Fibroblast of lung (primary cell): Measurements from ENCODE around the gene PJA1. TPM values are rescaled to one million over a fixed set of nuclear protein-coding genes. Genes with fewer than 3 reads are reported as not detected.

ENCODE experiments used
- DNase-seq, 2 donors: peaks; one replicate each; pipeline versions ENCODE4 v3.0.0 to v3.0.0-alpha.2; 2010; ENCODE audit warnings: low read depth in 2 of 2
- H2AFZ ChIP-seq: 2 replicates; pipeline ENCODE4 v1.5.1; 2012; ENCODE audit warnings: low read length, control low read depth, inconsistent platforms
- H3K27ac ChIP-seq: 2 replicates; pipeline ENCODE4 v1.5.1; 2011; ENCODE audit warnings: low read length, control low read depth; ENCODE audit not compliant: insufficient read depth
- H3K27me3 ChIP-seq: 2 replicates; pipeline ENCODE4 v1.5.1; 2011; ENCODE audit warnings: mild to moderate bottlenecking, low read length; ENCODE audit not compliant: control insufficient read depth, insufficient read depth
- H3K36me3 ChIP-seq: 2 replicates; pipeline ENCODE4 v1.5.1; 2011; ENCODE audit warnings: low read length; ENCODE audit not compliant: control insufficient read depth, insufficient read depth
- H3K4me1 ChIP-seq: 2 replicates; pipeline ENCODE4 v1.5.1; 2011; ENCODE audit warnings: low read length; ENCODE audit not compliant: control insufficient read depth, insufficient read depth; ENCODE audit errors: extremely low read depth
- H3K4me2 ChIP-seq: 2 replicates; pipeline ENCODE4 v1.5.1; 2011; ENCODE audit warnings: low read length, control low read depth; ENCODE audit not compliant: insufficient read depth; ENCODE audit errors: extremely low read depth
- H3K4me3 ChIP-seq, 4 experiments: fragments of 200-600 bp in 1 of 4; sonication (generic) in 1 of 4; replicated peaks in 1 of 4; 2 replicates each; pipeline ENCODE4 v1.5.1; 2011 to 2016; ENCODE audit warnings: low read length in 4 of 4, low read depth in 3 of 4, mild to moderate bottlenecking in 3 of 4, control low read depth in 2 of 4, inconsistent platforms in 1 of 4, mixed read lengths in 1 of 4; ENCODE audit not compliant: insufficient read depth in 1 of 4; ENCODE audit errors: control extremely low read depth in 1 of 4
- H3K79me2 ChIP-seq: 2 replicates; pipeline ENCODE4 v1.5.1; 2012; ENCODE audit warnings: mild to moderate bottlenecking, low read length, inconsistent platforms; ENCODE audit not compliant: control insufficient read depth, insufficient read depth
- H3K9ac ChIP-seq: 2 replicates; pipeline ENCODE4 v1.5.1; 2011; ENCODE audit warnings: mild to moderate bottlenecking, low read length, control low read depth; ENCODE audit not compliant: insufficient read depth
- H3K9me3 ChIP-seq: 2 replicates; pipeline ENCODE4 v1.5.1; 2012; ENCODE audit warnings: low read depth, low read length; ENCODE audit not compliant: control insufficient read depth, insufficient read depth
- H4K20me1 ChIP-seq: 2 replicates; pipeline ENCODE4 v1.5.1; 2011; ENCODE audit warnings: low read length; ENCODE audit not compliant: control insufficient read depth, insufficient read depth; ENCODE audit errors: extremely low read depth
- EZH2 ChIP-seq: IDR thresholded peaks from 2 replicates; pipeline ENCODE4 v1.5.1; 2012; ENCODE audit warnings: low read length, control low read depth, mild to moderate bottlenecking; ENCODE audit errors: missing control alignments
- polyA plus RNA-seq, 2 donors: library from polyadenylated mRNA; depleted of rRNA in 1 of 2; stranded (reverse) in 1 of 2; unstranded in 1 of 2; fragments of >200 nt; gene quantifications; 2 replicates each; pipeline ENCODE4 v1.2.1, GENCODE V29; 2011 to 2012; ENCODE audit warnings: missing spikeins in 1 of 2
- total RNA-seq: library from RNA; depleted of rRNA; stranded (reverse); fragments of >200 nt; gene quantifications from 2 replicates; pipeline ENCODE4 v1.2.1, GENCODE V29; 2014
- TF ChIP-seq, protein P1 (sequence below), 2 donors: IDR thresholded peaks in 1 of 2; conservative IDR thresholded peaks in 1 of 2; 1 replicate in 1 of 2; 2 replicates in 1 of 2; pipeline ENCODE4 v1.5.1; 2011 to 2012; ENCODE audit warnings: low read length in 2 of 2, control low read depth in 1 of 2, inconsistent platforms in 1 of 2, low read depth in 1 of 2, mild to moderate bottlenecking in 1 of 2

The PJA1 gene
- total and polyA plus RNA-seq, 2 donors (not counting 1 experiment from before 2014, with no cell fraction given) = 24.7 to 28.2 TPM

DNA sequence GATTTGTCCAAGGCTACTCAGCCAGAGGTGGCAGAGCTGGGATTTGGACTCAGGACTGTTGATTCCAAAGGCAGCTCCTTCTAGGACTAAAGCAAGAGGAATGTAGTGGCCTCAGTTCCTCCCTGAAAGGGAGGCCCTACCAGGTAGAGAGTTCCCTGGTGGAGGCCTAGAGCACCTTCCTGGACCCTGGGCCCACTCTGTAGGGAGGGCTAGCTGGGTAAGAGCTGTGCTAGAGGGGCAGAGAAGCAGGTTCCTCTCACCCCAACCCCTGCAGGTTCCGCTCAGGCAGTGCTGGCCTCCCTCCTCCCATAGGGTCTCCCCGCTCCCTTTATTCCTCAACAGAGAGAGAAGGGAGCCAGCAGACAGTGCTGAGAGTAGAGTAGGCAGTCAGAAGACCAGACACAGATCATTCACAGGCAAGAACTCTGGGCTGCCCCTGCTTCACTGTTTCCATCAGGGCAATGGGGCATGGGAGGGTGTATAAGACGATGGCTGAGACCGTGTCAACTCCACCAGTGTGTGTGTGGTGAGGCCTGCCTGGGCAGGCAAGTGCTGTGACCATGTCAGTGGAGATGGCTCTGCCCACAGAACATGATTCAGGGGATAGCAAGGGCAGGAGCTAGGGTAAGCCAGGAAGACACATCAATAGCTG, 12.4 kb upstream of the PJA1 start:
- no peak for TF ChIP-seq EZH2
- TF ChIP-seq, protein P1, sequence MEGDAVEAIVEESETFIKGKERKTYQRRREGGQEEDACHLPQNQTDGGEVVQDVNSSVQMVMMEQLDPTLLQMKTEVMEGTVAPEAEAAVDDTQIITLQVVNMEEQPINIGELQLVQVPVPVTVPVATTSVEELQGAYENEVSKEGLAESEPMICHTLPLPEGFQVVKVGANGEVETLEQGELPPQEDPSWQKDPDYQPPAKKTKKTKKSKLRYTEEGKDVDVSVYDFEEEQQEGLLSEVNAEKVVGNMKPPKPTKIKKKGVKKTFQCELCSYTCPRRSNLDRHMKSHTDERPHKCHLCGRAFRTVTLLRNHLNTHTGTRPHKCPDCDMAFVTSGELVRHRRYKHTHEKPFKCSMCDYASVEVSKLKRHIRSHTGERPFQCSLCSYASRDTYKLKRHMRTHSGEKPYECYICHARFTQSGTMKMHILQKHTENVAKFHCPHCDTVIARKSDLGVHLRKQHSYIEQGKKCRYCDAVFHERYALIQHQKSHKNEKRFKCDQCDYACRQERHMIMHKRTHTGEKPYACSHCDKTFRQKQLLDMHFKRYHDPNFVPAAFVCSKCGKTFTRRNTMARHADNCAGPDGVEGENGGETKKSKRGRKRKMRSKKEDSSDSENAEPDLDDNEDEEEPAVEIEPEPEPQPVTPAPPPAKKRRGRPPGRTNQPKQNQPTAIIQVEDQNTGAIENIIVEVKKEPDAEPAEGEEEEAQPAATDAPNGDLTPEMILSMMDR (conservative IDR thresholded peaks at IDR 0.05 in 1 of 2, IDR thresholded peaks at IDR 0.05 in 1 of 2; ENCODE audit: low read depth in 1 of 2, low read length in 2 of 2) = no peak
- no peak overlapping the region for H3K27ac ChIP-seq
- H3K4me2 ChIP-seq = no peak overlapping the region
- H3K27me3 ChIP-seq = peaks cover 3% of the 10 kb centered on the region
- H2AFZ ChIP-seq = no peak overlapping the region
- H3K36me3 ChIP-seq = no peaks in the 10 kb centered on the region
- DNase-seq = no peak
- H3K9me3 ChIP-seq = no peaks in the 10 kb centered on the region
- no peaks in the 10 kb centered on the region for H4K20me1 ChIP-seq
- H3K9ac ChIP-seq = no peak overlapping the region
- no peaks in the 10 kb centered on the region for H3K4me1 ChIP-seq
- no peak overlapping the region for H3K4me3 ChIP-seq
- no peaks in the 10 kb centered on the region for H3K79me2 ChIP-seq

DNA sequence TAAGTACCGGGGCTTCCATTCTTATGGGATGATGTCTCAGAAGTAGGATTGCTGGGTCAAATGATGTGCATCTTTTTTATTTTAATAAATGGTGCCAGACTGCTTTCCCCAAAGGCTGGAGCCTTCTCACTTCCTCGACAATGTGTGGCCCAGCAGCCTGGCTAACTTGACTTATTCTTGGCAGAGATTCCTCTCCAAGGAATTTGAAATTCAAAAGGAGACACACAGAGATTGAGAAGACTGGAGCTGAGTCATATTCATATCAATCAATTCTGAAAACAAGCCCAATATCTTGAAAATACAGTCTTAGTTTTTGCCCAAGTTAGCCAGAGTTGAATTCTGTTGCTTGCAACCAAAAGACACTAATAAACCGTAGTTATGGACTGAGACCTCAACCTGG, 10.8 kb upstream of the PJA1 start:
- TF ChIP-seq, protein P1 (conservative IDR thresholded peaks at IDR 0.05 in 1 of 2, IDR thresholded peaks at IDR 0.05 in 1 of 2; ENCODE audit: low read depth in 1 of 2, low read length in 2 of 2) = no peak
- TF ChIP-seq EZH2 = no peak
- no peak overlapping the region for H3K4me3 ChIP-seq
- no peak overlapping the region for H2AFZ ChIP-seq
- H3K36me3 ChIP-seq = no peaks in the 10 kb centered on the region
- H3K27ac ChIP-seq = no peak overlapping the region
- no peaks in the 10 kb centered on the region for H3K4me1 ChIP-seq
- H3K27me3 ChIP-seq = peaks cover 3% of the 10 kb centered on the region
- DNase-seq = no peak
- no peaks in the 10 kb centered on the region for H3K9me3 ChIP-seq
- no peaks in the 10 kb centered on the region for H3K79me2 ChIP-seq
- H3K4me2 ChIP-seq = no peak overlapping the region
- H3K9ac ChIP-seq = no peak overlapping the region
- no peaks in the 10 kb centered on the region for H4K20me1 ChIP-seq

DNA sequence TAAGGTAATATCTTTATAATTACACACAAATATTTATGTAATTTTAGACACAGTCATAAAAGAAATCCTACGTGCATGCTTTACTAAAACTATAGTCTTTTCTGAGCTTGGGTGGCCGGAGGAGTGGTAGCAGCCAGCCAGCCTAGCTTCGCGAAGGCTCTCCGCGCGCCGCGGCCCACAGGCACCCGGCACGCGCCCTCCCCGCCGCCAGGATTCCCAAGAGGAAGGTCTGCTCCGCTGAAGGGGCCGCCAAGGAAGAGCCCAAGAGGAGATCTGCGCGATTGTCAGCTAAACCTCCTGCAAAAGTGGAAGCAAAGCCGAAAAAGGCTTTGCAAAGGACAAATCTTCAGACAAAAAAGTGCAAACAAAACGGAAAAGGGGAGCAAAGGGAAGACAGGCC, 8.7 kb upstream of the PJA1 start:
- Histone ChIP-seq H3K27me3 (no peaks in the 10 kb centered on the region), H3K4me1 (no peaks in the 10 kb centered on the region), H3K79me2 (no peaks in the 10 kb centered on the region), H4K20me1 (no peaks in the 10 kb centered on the region), H3K9me3 (no peaks in the 10 kb centered on the region), H3K27ac (no peak overlapping the region), H3K36me3 (no peaks in the 10 kb centered on the region), H3K9ac (no peak overlapping the region), H2AFZ (no peak overlapping the region), H3K4me2 (no peak overlapping the region), H3K4me3 (no peak overlapping the region)
- DNase-seq = no peak
- TF ChIP-seq EZH2 = no peak
- TF ChIP-seq, protein P1 (conservative IDR thresholded peaks at IDR 0.05 in 1 of 2, IDR thresholded peaks at IDR 0.05 in 1 of 2; ENCODE audit: low read depth in 1 of 2, low read length in 2 of 2) = no peak
